Measurements from ENCODE around the gene ZNF267.
"Not testable (repeated sequence)": the region's sequence is repeated elsewhere in the genome, so short reads cannot be mapped to it uniquely, and the experiment has no call there.

ZNF267 gene

DNA sequence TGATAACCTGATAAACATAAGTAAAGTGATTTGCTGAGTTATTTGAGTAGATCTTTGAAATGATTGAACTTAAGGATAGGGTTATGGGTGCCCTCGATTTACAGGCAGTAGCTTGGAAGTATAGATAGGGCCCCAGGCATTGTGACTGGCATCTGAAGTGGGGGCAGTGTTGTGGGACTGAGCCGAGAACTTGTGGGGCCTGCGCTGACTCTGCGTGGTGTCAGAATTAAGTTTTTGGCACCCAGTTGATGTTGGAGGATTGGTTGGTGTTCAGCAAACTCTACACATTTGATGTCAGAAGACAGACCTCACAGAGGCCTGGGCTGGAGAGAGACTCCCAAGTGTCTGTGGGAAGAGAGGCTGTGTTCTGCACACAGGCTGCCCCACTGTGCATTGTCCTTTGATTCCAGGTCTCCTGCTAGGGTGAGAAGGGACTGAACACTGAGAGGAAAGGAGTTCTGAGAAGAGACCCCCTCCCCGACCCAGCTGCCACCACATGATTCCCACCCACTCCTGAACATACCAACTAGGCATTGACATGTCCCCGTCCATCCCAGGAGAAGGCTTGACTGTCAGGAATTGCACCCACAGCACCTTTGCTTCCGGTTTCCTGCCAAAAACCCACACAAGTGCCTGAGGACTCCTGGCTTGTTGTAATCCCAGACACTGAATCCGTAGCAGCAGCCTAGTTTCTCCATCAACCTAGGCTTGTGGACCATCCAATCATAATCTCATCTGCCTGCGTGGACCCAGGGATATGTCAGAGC, 4.5 kb downstream of the ZNF267 start:
- no peak for DNase-seq (ENCODE audit: low read depth, low spot score)
- peak overlapping the region; percentile 85 for H3K27ac ChIP-seq

DNA sequence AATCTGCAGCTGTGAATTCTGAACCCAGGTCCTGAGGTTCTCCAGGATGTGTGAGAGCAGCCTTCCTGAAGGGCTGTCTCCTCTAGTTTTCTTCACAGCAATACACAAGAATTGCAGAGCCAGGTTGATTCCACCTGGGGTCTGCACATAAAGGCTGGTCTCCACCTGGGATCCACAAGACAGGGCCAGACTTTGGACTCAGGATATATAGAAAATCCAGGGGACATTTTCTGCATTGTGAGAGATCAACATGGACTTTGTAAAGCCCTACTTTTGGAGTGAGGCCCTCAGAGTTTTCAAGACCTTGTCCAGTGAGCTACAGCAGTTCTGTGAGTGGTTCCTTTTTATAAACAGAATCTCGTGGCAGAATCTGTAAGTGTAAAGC, 6.3 kb downstream of the ZNF267 start:
- peak overlapping the region; percentile 52 for H3K27ac ChIP-seq
- DNase-seq (ENCODE audit: low read depth, low spot score) = no peak

DNA sequence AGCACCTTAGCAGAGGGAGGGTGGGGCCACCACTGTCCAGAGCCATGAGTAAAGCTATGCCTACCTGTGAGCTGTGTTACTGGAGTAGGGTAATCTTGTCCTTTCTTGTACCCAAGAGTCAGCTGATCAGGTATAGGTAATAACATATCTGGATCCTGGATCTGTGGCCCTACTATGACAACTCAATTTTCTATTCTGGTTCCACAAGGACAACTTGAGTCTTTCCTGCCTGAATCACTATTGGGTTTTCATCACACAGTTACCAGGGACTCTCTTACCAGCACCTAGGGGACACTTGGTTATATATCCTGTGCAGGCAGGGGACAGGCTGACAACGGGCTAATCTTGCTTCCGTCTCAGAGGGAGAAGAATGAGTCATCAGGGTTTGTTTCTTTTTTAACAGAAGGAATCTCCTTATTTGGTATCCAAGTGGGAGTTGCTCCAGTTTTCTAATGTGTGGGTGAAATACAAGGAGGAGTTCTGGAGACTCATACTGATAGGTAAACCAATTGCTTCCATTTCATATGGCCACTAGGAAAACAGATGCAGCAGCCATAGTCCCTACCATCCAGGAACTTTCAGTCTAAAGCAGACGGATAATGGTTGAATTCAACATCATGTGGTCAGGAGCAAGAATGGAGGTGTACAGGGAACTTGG, 6.8 kb downstream of the ZNF267 start:
- peak overlapping the region; percentile 52 for H3K27ac ChIP-seq
- peak; percentile 39 for DNase-seq (ENCODE audit: low read depth, low spot score)

DNA sequence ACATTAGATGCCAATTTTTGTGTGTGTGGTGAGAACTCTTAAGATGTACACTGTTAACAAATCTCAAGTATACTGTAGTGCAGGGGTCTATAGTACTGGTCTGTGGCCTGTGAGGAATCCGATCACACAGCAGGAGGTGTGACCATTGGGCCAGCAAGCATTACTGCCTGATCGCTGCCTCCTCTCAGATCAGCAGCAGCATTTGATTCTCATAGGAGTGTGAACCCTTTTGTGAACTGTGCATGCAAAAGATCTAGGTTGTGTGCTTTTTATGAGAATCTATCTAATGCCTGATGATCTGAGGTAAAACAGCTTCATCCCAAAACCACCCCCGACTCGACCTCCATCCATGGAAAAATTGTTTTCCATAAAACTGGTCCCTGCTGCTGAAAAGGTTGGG, 12.6 kb downstream of the ZNF267 start:
- no peak overlapping the region for H3K27ac ChIP-seq
- DNase-seq (ENCODE audit: low read depth, low spot score) = no peak

DNA sequence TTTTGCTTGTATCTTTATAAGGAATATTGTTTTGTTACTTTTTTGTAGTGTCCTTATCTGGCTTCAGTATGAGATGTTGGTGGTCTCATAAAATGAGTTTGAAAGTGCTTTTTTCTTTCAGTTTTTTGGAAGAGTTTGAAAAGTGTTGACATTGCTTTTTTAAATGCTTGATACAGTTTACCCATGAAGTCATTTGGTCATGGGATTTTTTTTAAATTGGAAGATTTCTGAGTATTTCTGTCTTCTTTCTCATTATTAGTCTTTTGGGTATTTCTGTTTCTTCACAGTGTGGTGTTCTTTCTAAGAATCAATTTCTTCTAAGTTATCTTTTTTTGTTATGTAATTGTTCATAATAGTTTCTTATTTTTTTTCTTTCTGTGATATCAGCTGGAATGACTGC, 15.1 kb downstream of the ZNF267 start:
- DNase-seq (ENCODE audit: low read depth, low spot score) = no peak
- H3K27ac ChIP-seq = no peak overlapping the region

DNA sequence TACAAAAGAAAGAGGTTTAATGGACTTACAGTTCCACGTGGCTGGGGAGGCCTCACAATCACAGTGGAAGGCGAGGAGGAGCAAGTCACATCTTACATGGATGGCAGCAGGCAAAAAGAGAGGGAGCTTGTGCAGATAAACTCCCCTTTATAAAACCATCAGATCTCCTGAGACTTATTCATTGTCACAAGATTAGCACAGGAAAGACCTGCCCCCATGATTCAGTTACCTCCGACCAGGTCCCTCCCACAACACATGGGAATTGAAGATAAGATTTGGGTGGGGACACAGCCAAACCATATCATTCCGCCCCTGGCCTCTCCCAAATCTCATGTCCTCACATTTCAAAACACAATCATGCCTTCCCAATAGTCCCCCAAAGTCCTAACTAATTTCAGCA, 18.5 kb downstream of the ZNF267 start:
- not testable (repeated sequence) for DNase-seq (ENCODE audit: low read depth, low spot score); H3K27ac ChIP-seq

DNA sequence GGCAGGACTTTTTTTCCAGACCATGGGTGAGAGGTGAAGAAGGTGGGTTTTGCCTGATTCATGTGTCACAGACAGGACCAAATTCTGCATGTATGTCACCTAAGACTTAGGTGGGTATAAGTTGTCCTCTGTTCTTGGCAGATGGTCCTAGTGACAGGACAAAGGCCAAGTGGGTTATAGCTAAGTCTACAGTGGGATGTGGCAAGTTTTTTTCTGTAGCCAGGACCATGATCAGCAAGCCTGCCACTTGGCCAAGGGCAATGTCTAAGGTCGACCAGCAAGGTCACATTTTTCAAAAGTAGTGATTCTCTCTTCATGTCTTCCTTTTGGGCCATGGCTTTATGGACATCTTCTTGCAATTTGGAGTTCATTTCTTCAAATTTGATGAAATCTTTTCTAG, 20.2 kb downstream of the ZNF267 start:
- DNase-seq (ENCODE audit: low read depth, low spot score) = no peak
- H3K27ac ChIP-seq = no peak overlapping the region

DNA sequence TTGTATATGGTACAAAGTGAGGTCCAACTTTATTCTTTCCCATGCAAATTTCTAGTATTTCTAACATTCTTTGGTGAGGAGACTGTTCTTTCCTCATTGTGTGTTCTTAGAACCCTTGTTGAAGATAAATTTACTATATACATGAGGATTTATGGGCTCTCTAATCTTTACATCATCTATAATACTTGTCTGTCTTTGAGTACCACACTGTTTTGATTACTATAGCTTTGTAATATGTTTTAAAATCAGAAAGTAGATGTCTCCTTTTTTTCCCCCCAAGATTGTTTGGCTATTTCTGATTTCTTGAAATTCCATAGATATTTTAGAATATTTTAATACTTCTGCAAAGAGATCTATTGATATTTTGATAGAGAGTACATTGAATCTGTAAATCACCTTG, 23.7 kb downstream of the ZNF267 start:
- no peak for DNase-seq (ENCODE audit: low read depth, low spot score)
- H3K27ac ChIP-seq = no peak overlapping the region

DNA sequence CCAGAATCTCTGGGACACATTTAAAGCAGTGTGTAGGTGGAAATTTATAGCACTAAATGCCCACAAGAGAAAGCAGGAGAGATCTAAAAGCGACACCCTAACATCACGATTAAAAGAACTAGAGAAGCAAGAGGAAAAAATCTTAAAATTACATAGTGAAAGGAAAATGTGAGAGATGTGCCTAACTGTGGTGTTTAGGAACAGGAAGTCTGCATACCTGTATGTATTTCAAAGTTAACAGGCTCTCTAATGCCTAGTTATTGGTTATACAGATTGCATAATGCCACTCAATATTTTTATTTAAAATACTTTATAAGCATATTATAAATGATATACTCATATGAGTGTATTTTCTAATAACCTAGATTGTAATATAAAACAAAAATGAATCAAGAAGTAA, 25.9 kb downstream of the ZNF267 start:
- DNase-seq (ENCODE audit: low read depth, low spot score) = no peak
- H3K27ac ChIP-seq = no peak overlapping the region

DNA sequence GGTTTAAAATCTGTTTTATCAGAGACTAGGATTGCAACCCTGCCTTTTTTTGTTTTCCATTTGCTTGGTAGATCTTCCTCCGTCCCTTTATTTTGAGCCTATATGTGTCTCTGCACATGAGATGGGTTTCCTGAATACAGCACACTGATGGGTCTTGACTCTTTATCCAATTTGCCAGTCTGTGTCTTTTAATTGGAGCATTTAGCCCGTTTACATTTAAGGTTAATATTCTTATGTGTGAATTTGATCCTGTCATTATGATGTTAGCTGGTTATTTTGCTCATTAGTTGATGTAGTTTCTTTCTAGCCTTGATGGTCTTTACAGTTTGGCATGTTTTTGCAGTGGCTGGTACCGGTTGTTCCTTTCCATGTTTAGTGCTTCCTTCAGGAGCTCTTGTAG, 31.0 kb downstream of the ZNF267 start:
- not testable (repeated sequence) for DNase-seq (ENCODE audit: low read depth, low spot score); H3K27ac ChIP-seq

DNA sequence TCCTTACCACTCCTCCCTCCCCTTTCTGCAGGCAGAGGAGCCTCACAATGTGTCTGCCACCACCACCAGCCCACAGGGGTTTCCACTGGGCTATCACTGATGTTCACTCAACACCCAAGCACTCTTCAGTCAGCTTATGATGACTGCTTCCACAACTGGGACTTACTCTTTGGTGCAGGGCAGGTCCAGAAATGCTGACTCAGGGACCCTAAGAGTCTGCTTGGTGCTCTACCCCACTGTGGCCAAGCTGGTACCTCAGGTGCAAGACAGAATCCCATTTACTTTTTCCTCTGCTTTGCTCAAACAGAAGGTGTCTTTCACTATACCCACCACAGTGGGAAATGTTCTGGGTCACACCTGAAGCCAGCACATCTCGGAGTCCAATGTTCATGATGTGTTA, 40.1 kb downstream of the ZNF267 start:
- no peak for DNase-seq (ENCODE audit: low read depth, low spot score)
- no peak overlapping the region for H3K27ac ChIP-seq

DNA sequence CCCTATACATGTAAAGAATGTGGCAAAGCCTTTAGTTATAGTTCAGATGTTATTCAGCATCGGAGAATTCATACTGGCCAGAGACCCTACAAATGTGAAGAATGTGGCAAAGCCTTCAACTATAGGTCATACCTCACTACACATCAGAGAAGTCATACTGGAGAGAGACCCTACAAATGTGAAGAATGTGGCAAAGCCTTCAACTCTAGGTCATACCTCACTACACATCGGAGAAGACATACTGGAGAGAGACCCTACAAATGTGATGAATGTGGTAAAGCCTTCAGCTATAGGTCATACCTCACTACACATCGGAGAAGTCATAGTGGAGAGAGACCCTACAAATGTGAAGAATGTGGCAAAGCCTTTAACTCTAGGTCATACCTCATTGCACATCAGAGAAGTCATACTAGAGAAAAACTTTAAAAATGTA, 42.5 kb downstream of the ZNF267 start:
- no peak for DNase-seq (ENCODE audit: low read depth, low spot score)
- no peak overlapping the region for H3K27ac ChIP-seq

DNA sequence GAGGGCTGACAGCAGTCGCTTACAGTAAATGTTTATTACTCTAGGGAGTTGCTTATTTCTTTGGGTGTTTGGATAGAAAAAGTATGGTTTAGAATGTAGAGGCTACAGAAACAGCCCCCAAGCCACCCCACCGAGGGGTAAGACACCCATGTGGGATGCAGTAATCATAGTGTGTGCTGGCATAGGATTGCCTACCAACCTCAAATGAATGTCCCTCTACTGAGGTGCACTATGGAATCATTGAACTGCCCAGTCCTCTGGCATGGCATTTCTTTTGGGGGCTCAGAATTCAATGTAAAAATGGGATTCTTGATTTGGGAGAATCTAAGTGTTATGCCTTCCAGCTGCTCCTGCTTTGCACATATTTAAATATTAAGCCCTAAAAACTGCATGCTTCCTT, 46.8 kb downstream of the ZNF267 start:
- no peak for DNase-seq (ENCODE audit: low read depth, low spot score)
- no peak overlapping the region for H3K27ac ChIP-seq

DNA sequence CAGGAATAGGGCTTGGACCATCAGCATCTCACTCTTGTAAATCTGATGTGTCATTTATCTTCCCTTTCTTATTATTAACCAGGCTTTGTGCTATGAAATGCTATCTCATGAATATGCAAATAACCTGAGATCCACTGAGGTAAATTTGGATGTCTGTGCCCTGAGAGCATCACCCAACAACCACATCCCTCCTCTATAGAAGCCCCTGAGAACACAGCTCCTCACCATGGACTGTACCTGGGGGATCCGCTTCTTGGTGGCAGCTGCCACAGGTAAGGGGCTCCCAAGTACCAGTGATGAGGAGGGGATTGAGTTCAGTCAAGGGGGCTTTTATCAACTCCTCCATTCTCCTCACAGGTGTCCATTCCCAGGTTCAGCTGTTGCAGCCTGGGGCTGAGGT, 78.2 kb downstream of the ZNF267 start:
- not testable (repeated sequence) for H3K27ac ChIP-seq; DNase-seq (ENCODE audit: low read depth, low spot score)

DNA sequence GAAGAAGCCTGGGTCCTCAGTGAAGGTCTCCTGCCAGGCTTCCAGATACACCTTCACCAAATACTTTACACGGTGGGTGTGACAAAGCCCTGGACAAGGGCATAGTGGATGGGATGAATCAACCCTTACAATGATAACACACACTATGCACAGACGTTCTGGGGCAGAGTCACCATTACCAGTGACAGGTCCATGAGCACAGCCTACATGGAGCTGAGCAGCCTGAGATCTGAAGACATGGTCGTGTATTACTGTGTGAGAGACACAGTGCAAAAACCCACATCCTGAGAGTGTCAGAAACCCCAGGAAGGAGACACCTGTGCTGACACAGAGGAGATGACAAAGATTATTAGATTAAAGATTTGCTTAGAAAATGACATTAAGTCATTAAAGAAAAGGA, 78.6 kb downstream of the ZNF267 start:
- not testable (repeated sequence) for H3K27ac ChIP-seq; DNase-seq (ENCODE audit: low read depth, low spot score)

DNA sequence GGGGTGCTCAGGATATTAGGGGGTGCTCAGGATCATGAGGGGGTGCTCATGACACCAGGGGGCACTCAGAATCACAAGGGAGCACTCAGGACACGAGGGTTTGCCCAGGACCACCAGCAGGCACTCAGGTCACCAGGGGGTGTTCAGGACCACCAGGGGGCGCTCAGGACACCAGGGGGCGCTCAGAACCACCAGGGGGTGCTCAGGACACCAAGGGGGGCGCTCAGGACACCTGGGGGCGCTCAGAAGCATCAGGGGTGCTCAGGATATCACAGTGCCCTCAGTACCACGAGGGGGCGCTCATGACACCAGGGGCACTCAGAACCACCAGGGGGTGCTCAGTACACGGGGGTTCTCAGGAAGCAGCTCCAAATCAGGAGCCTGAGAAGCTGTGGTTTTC, 82.6 kb downstream of the ZNF267 start:
- H3K27ac ChIP-seq; DNase-seq (ENCODE audit: low read depth, low spot score): not testable (repeated sequence)

DNA sequence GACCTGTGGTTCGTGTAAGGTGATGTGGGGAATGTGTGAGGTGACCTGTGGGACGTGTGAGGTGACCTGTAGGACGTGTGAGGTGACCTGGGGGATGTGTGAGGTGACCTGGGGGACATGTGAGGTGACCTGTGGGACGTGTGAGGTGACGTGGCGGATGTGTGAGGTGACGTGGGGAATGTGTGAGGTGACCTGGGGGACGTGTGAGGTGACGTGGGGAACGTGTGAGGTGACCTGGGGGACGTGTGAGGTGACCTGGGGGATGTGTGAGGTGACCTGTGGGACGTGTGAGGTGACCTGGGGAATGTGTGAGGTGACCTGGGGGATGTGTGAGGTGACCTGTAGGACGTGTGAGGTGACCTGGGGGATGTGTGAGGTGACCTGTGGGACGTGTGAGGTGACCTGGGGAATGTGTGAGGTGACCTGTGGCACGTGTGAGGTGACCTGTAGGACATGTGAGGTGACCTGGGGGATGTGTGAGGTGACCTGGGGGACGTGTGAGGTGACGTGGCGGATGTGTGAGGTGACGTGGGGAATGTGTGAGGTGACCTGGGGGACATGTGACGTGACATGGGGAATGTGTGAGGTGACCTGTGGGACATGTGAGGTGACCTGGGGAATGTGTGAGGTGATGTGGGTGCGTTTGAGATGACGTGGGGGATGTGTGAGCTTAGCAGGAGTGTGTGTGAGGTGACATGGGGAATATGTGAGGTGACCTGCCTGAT, 86.7 kb downstream of the ZNF267 start:
- not testable (repeated sequence) for DNase-seq (ENCODE audit: low read depth, low spot score); H3K27ac ChIP-seq
